NCI-H1417 treated with DMSO at 0.1 percent for 48 hours (cell line): ENCODE measurements around the gene DTNB.

Experiments
- DNase-seq: peaks from one replicate; lab custom pipeline; 2025; lab: John Stamatoyannopoulos, UW

DTNB gene

GRCh38 chr2:25369876-25370275, 303.5 kb downstream of the DTNB start:
- no peak for DNase-seq

- DNase-seq, result no peak
Measured at GRCh38 chr2:25369439-25369838, 303.9 kb downstream of the DTNB start.

GRCh38 chr2:25368660-25369059, 304.7 kb downstream of the DTNB start:
- DNase-seq, result no peak

GRCh38 chr2:25367296-25367695, 306.1 kb downstream of the DTNB start:
- no peak for DNase-seq

GRCh38 chr2:25366629-25367028, 306.7 kb downstream of the DTNB start:
- no peak for DNase-seq

GRCh38 chr2:25365241-25365640, 308.1 kb downstream of the DTNB start:
- DNase-seq, result no peak

- no peak for DNase-seq
Measured at GRCh38 chr2:25363733-25364132, 309.6 kb downstream of the DTNB start.

GRCh38 chr2:25362434-25363145, 310.8 kb downstream of the DTNB start:
- DNase-seq, result no peak

- peak; percentile 91 for DNase-seq
Measured at GRCh38 chr2:25362049-25362433, 311.3 kb downstream of the DTNB start.

- DNase-seq, result no peak
Measured at GRCh38 chr2:25361261-25362048, 311.9 kb downstream of the DTNB start.

- no peak for DNase-seq
Measured at GRCh38 chr2:25358836-25359235, 314.5 kb downstream of the DTNB start.

- no peak for DNase-seq
Measured at GRCh38 chr2:25358249-25358815, 315.0 kb downstream of the DTNB start.

GRCh38 chr2:25356088-25356487, 317.3 kb downstream of the DTNB start:
- no peak for DNase-seq

GRCh38 chr2:25355270-25355669, 318.1 kb downstream of the DTNB start:
- DNase-seq, result no peak

- DNase-seq, result no peak
Measured at GRCh38 chr2:25354116-25354515, 319.3 kb downstream of the DTNB start.

GRCh38 chr2:25349397-25349796, 324.0 kb downstream of the DTNB start:
- no peak for DNase-seq

GRCh38 chr2:25347846-25348245, 325.5 kb downstream of the DTNB start:
- no peak for DNase-seq

- DNase-seq, result no peak
Measured at GRCh38 chr2:25347205-25347815, 326.1 kb downstream of the DTNB start.

GRCh38 chr2:25343187-25343825, 330.1 kb downstream of the DTNB start:
- DNase-seq, result no peak

- DNase-seq, result peak; percentile 31
Measured at GRCh38 chr2:25342372-25343186, 330.8 kb downstream of the DTNB start.

GRCh38 chr2:25341753-25342371, 331.5 kb downstream of the DTNB start, which contains the start of gene DNMT3A:
Gene DNMT3A (minus strand): TSS chr2:25341925. CDS start chr2:25313984, 27,941 bp downstream.
- DNase-seq, result no peak
